Sigmoid colon (tissue), 7 donors: ENCODE data around the gene SPAG16. TPM values are rescaled to one million over a fixed set of nuclear protein-coding genes. Genes with fewer than 3 reads are reported as not detected.
"Not testable (repeated sequence)": the region's sequence is repeated elsewhere in the genome, so short reads cannot be mapped to it uniquely, and the experiment has no call there.

Experiments
- DNase-seq: peaks from one replicate; pipeline ENCODE4 v3.0.0-alpha.2; 2019
- H3K27ac ChIP-seq, 4 donors: fragments of 200-600 bp; sonication (generic); one replicate each; pipeline ENCODE4 v1.5.1; 2016 to 2019; ENCODE audit warnings: mild to moderate bottlenecking in 1 of 4
- H3K27me3 ChIP-seq, 3 donors: fragments of 200-600 bp; sonication (generic); one replicate each; pipeline ENCODE4 v1.5.1; 2019; ENCODE audit warnings: mild to moderate bottlenecking in 1 of 3
- H3K36me3 ChIP-seq, 4 donors: fragments of 200-600 bp; sonication (generic); one replicate each; pipeline ENCODE4 v1.5.1; 2016 to 2019
- H3K4me1 ChIP-seq, 4 donors: fragments of 200-600 bp; sonication (generic); one replicate each; pipeline ENCODE4 v1.5.1; 2017 to 2019
- H3K4me3 ChIP-seq, 4 donors: fragments of 200-600 bp; sonication (generic); one replicate each; pipeline ENCODE4 v1.5.1; 2017 to 2019; ENCODE audit warnings: mild to moderate bottlenecking in 2 of 4, moderate library complexity in 1 of 4
- H3K9me3 ChIP-seq, 4 donors: fragments of 200-600 bp in 3 of 4; sonication (generic) in 3 of 4; one replicate each; pipeline versions ENCODE4 v1.5.1 to v1.6.1; 2013 to 2019
- EP300 ChIP-seq, 4 donors: sonication (generic); formaldehyde crosslinking; IDR thresholded peaks; one replicate each; pipeline ENCODE4 v1.6.1; 2017; ENCODE audit warnings: antibody characterized with exemption in 4 of 4
- POLR2A ChIP-seq, 2 donors: fragments of 450-650 bp; IDR thresholded peaks; one replicate each; pipeline ENCODE4 v1.6.1; 2016; ENCODE audit warnings: antibody characterized with exemption in 2 of 2, mild to moderate bottlenecking in 2 of 2, moderate library complexity in 2 of 2
- POLR2AphosphoS5 ChIP-seq, 4 donors: sonication (generic); formaldehyde crosslinking; IDR thresholded peaks; one replicate each; pipeline ENCODE4 v1.6.1; 2017; ENCODE audit warnings: antibody characterized with exemption in 4 of 4
- WGBS, 2 donors: extraction: QIAGEN DNeasy Blood & Tissue Kit; methylation state at CpG; one replicate each; pipeline ENCODE4 v1.1.7; 2013; 5-methylcytosine and 5-hydroxymethylcytosine counted together
- intact Hi-C: fragments of 100-400 bp; cut with DNase I; formaldehyde crosslinking; loops from one replicate; pipeline ENCODE4 v1.15.1; 2023
- polyA plus RNA-seq, 3 donors: library from polyadenylated mRNA; stranded (reverse); fragments of 200-250 nt; gene quantifications; one replicate each; pipeline ENCODE4 v1.2.3, GENCODE V29; 2013
- total RNA-seq, 4 donors: library from RNA; depleted of rRNA; stranded (reverse); fragments of >200 nt; gene quantifications; one replicate each; pipeline ENCODE4 v1.1.0, GENCODE V29; 2016
- TF ChIP-seq, protein P1 (sequence below), 4 experiments: fragments of 450-650 bp in 3 of 4; fragments of 200-600 bp in 1 of 4; IDR thresholded peaks; one replicate each; pipeline ENCODE4 v1.5.1; 2016 to 2019; ENCODE audit warnings: antibody characterized with exemption in 4 of 4, mild to moderate bottlenecking in 3 of 4, moderate library complexity in 2 of 4
- donor health status: healthy with polysubstance abuse.
- donor health status: Bipolar disorder and iron deficiency.
- donor health status: healthy.

The SPAG16 gene
- total and polyA plus RNA-seq, 7 donors: 13.1 to 70.3 (median 36.0) TPM

DNA sequence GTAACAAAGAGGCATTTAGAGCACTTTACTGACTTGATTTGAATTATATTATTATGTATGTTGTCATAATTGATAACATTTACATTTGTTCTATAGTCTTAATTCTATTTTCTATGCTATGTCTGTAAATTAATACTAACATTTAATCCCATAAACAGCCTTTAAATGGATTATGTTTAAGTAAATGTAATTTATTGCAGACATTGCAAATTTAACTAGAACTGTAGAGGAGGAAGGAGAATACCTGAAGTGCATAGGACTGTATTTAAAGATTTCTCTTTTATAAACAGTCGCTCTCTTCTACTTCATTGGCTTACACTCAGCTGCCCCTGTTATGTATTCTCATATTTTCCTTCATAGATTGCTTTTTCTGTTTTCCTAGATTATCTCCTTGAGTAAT is 92.4 kb downstream of the SPAG16 start:
- Histone ChIP-seq H3K27ac (no peak overlapping the region), H3K4me1 (no peaks in the 10 kb centered on the region), H3K36me3 (no peaks in the 10 kb centered on the region), H3K27me3 (no peaks in the 10 kb centered on the region), H3K4me3 (no peak overlapping the region), H3K9me3 (no peaks in the 10 kb centered on the region)
- no peak for DNase-seq
- intact Hi-C loops: no loop called here
- whole genome bisulfite sequencing, 2 donors: 89 to 93% methylated on average over 1 of the region's 1 CpG
- TF ChIP-seq EP300 (IDR thresholded peaks at IDR 0.05): no peak

DNA sequence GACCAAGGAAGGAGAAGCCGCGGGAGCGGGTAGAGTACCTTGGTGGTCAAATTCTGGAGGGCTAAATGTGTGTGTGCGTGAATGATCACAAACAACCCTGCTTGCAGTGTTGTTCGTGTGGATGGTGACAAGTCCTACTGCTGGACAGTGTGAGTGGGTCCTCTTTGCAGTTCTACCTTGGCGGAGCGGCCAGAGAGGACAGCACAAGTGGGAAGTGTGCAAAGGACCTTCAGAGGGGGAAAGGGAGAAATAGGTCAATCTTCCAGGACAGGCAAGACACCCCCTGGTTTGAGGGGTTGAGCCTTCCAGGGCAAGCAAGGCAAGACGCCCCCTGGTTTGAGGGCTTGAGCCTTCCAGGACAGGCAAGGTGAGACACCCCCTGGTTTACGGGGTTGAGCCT is 122.8 kb downstream of the SPAG16 start:
- 95 to 96% methylated on average over 9 of the region's 9 CpGs for WGBS, 2 donors
- H3K9me3 ChIP-seq, intact Hi-C loops, DNase-seq, H3K27me3 ChIP-seq, H3K27ac ChIP-seq, H3K4me1 ChIP-seq, H3K4me3 ChIP-seq, H3K36me3 ChIP-seq: not testable (repeated sequence)

DNA sequence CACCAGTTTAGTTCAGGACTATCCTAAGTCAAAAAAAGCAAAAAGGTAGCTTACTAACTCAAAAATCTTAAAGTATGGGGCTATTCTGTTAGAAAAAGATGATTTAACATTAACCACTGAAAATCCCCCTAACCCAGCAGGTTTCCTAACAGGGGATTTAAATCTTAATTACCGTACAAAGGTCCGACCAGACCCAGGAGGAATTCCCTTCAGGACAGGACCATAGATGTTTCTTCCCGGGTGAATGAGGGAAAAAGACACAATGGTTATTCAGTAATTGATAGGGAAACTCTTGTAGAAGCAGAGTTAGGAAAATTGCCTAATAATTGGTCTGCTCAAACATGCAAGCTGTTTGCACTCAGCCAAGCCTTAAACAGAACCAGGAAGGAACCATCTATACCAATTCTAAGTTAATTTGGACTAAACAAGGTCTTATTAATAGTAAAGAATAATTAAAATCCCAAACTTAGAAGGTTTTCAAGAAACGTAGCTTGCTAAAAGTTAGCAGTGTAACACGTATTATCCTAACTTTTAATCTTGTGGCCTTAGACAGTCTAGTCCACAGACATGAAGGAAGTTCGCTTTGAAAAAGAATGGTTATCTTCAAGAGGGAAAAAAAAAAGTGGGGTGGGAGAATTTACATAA is 124.3 kb downstream of the SPAG16 start:
- H3K4me3 ChIP-seq, H3K36me3 ChIP-seq, H3K4me1 ChIP-seq, H3K9me3 ChIP-seq, H3K27me3 ChIP-seq, H3K27ac ChIP-seq, DNase-seq, intact Hi-C loops: not testable (repeated sequence)
- WGBS, 2 donors: 62 to 69% methylated on average over 6 of the region's 6 CpGs

DNA sequence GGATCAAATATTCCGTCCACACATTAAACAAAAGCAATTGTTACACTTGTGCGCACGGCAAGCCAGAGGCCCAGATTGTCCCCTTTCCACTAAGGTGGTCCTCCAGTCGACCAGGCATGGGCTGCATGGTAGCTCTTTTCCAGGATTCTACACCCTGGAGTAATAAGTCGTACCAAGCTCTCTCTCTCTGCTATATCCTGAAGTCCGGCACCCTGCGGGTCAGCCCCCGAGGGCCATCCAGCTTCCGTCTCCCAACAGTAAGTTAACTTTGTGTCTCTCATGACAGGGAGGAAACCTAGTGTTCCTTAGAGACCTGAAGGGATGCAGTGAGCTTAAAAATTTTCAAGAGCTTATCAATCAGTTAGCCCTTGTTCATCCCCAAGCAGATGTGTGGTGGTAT is 126.4 kb downstream of the SPAG16 start:
- H3K4me1 ChIP-seq, H3K27me3 ChIP-seq, H3K36me3 ChIP-seq, intact Hi-C loops, H3K4me3 ChIP-seq, DNase-seq, H3K9me3 ChIP-seq, H3K27ac ChIP-seq: not testable (repeated sequence)
- 92 to 93% methylated on average over 9 of the region's 9 CpGs for WGBS, 2 donors

DNA sequence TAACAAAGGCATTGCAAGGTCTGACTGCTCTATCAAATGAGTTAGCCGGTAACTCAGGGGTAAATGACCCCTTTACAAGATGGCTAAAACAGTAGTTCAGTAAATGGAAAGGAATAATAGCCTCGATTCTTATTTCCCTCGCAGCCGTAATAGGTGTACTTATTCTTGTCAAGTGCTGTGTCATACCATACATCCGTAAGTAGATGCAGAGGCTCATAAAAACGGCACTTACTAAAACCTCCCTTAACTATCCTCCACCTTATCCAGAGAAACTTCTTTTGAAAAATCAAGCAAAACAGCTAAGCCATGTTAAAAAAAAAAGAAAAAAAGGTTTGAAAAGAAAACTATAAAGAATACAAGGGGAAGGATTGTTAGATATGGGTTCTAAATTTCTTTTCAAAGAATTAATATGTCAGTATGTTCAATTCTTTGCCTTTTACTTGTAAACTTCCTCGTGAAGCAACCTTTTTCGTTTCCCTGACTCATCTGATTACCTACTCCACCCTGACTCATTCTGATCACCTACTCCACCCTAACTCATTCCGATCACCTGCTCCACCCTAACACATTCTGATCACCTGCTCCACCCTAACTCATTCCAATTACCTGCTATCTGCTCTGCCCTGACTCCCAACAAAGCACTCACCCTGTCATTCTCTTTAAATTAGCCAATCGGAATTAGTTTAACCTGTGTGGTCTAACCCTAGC is 127.5 kb downstream of the SPAG16 start:
- no peaks in the 10 kb centered on the region for H3K27me3 ChIP-seq
- no peaks in the 10 kb centered on the region for H3K4me1 ChIP-seq
- H3K4me3 ChIP-seq: no peak overlapping the region
- H3K9me3 ChIP-seq: no peaks in the 10 kb centered on the region
- intact Hi-C loops: no loop called here
- TF ChIP-seq POLR2AphosphoS5 (IDR thresholded peaks at IDR 0.05) (no peak), EP300 (IDR thresholded peaks at IDR 0.05) (no peak), POLR2A (IDR thresholded peaks at IDR 0.05) (no peak)
- TF ChIP-seq, protein P1, sequence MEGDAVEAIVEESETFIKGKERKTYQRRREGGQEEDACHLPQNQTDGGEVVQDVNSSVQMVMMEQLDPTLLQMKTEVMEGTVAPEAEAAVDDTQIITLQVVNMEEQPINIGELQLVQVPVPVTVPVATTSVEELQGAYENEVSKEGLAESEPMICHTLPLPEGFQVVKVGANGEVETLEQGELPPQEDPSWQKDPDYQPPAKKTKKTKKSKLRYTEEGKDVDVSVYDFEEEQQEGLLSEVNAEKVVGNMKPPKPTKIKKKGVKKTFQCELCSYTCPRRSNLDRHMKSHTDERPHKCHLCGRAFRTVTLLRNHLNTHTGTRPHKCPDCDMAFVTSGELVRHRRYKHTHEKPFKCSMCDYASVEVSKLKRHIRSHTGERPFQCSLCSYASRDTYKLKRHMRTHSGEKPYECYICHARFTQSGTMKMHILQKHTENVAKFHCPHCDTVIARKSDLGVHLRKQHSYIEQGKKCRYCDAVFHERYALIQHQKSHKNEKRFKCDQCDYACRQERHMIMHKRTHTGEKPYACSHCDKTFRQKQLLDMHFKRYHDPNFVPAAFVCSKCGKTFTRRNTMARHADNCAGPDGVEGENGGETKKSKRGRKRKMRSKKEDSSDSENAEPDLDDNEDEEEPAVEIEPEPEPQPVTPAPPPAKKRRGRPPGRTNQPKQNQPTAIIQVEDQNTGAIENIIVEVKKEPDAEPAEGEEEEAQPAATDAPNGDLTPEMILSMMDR (IDR thresholded peaks at IDR 0.05): no peak
- no peak for DNase-seq
- H3K36me3 ChIP-seq: no peaks in the 10 kb centered on the region
- H3K27ac ChIP-seq: no peak overlapping the region
- WGBS, 2 donors: 39 to 72% methylated on average over 10 of the region's 10 CpGs

DNA sequence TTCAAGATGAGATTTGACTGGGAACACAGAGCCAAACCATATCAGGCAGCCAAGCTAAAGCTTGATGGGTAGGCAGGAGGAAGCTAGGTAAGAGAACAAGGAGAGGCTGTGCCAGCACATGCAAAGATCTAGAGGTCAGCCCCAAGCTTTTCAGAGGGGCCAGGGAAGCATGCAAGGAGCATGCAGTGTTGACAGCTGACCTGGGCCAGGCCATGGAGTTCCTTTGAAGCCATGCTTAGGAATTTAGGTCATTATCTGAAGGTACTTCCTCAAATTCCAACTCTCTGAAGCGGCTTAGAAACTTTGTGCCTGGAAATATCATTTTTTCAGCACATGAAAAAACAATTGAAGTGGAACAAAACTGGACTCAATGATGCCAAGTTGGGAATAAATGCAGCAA is 130.8 kb downstream of the SPAG16 start:
- WGBS, 2 donors: 92 to 97% methylated on average over 1 of the region's 1 CpG
- H3K4me3 ChIP-seq: no peak overlapping the region
- no peak for TF ChIP-seq POLR2A (IDR thresholded peaks at IDR 0.05)
- TF ChIP-seq, protein P1 (IDR thresholded peaks at IDR 0.05): no peak
- TF ChIP-seq EP300 (IDR thresholded peaks at IDR 0.05): no peak
- no peak for TF ChIP-seq POLR2AphosphoS5 (IDR thresholded peaks at IDR 0.05)

DNA sequence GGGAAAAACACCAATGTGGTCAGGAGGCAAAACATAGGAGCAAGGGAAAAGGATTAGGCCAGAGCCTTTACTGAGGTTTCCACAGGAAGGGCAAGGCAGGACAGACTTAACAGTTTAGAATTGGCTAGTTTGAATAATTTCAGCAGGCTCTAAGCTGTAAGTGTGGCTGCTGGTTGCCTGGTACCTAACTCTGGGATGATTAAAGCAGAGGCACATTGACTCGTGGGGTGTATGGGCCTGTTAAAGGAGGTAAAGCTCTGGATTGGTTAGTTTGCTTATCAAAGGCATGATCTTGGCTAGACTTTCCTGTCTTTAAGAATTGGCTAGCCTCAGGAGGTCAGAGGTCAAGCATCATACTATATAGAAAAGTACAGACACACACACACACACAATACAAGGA is 132.6 kb downstream of the SPAG16 start:
- Histone ChIP-seq H3K9me3 (no peaks in the 10 kb centered on the region), H3K4me3 (no peak overlapping the region), H3K27ac (no peak overlapping the region), H3K36me3 (no peaks in the 10 kb centered on the region), H3K27me3 (no peaks in the 10 kb centered on the region), H3K4me1 (no peaks in the 10 kb centered on the region)
- no peak for DNase-seq
- TF ChIP-seq, protein P1 (IDR thresholded peaks at IDR 0.05): no peak
- TF ChIP-seq POLR2AphosphoS5 (IDR thresholded peaks at IDR 0.05) (no peak), EP300 (IDR thresholded peaks at IDR 0.05) (no peak), POLR2A (IDR thresholded peaks at IDR 0.05) (no peak)
- intact Hi-C loops: no loop called here
- 33 to 44% methylated on average over 1 of the region's 1 CpG for WGBS, 2 donors

More for the DNA sequence above, 130.8 kb downstream of the SPAG16 start:
- H3K36me3 ChIP-seq: no peaks in the 10 kb centered on the region
- H3K27me3 ChIP-seq: no peaks in the 10 kb centered on the region
- H3K4me1 ChIP-seq: no peaks in the 10 kb centered on the region
- no peak overlapping the region for H3K27ac ChIP-seq
- intact Hi-C loops: no loop called here
- no peaks in the 10 kb centered on the region for H3K9me3 ChIP-seq
- no peak for DNase-seq
